HCT116 (cell line): ENCODE measurements around the gene FA2H. TPM values are rescaled to one million over a fixed set of nuclear protein-coding genes. Genes with fewer than 3 reads are reported as not detected.

ENCODE experiments used
- ATAC-seq: fragments of 200-7000 bp; cut with Tn5 transposase; 2 replicates; pipeline ENCODE4 v1.9.1; 2020; ENCODE audit warnings: mild to moderate bottlenecking, moderate library complexity
- BruUV-seq: library from RNA; stranded (reverse); fragments of 400-500 nt; replicated peaks from 2 replicates; lab custom pipeline; 2021; lab: Mats Ljungman, UMichigan
- CTCF ChIA-PET: fragments of 300-600 bp; sonication (Branson Sonifier 250); formaldehyde crosslinking; loops from one replicate; lab custom pipeline; 2021; ENCODE audit warnings: antibody characterized with exemption; lab: Charles Lee
- POLR2A ChIA-PET: fragments of 300-600, 350-600 bp; sonication (Branson Sonifier 250); formaldehyde crosslinking; loops from one replicate; lab custom pipeline; 2021; ENCODE audit warnings: antibody characterized with exemption; lab: Charles Lee
- RAD21 ChIA-PET, 2 experiments: fragments of 300-600 bp; sonication (Branson Sonifier 250); formaldehyde crosslinking; loops; one replicate each; lab custom pipeline; 2023; ENCODE audit warnings: low total read pairs in 2 of 2; ENCODE audit not compliant: uncharacterized antibody in 2 of 2, unreplicated experiment in 2 of 2, low non-redundant PET in 1 of 2; lab: Charles Lee
- DNase-seq: peaks from one replicate; pipeline ENCODE4 v3.0.0-alpha.2; 2010; ENCODE audit warnings: low read depth, low spot score
- H2AFZ ChIP-seq: fragments of 200-600 bp; shearing (Covaris generic), sonication (generic); 2 replicates; pipeline ENCODE4 v1.6.1; 2017; ENCODE audit warnings: low read depth, mixed run types, mixed read lengths, antibody characterized with exemption, low read length; ENCODE audit not compliant: poor library complexity, severe bottlenecking
- H3K27ac ChIP-seq: 2 replicates; pipeline ENCODE4 v1.5.1; 2012; ENCODE audit warnings: low read depth, low read length
- H3K27me3 ChIP-seq: fragments of 200-600 bp; sonication (generic); 2 replicates; pipeline ENCODE4 v1.6.1; 2016; ENCODE audit warnings: mixed run types, low read length, mixed read lengths; ENCODE audit not compliant: insufficient read depth
- H3K36me3 ChIP-seq, 2 experiments: fragments of 200-500 bp in 1 of 2; fragments of 200-600 bp in 1 of 2; sonication (Bioruptor generic) in 1 of 2; sonication (generic) in 1 of 2; 2 replicates each; pipeline versions ENCODE4 v1.5.1 to v1.6.1; 2014 to 2016; ENCODE audit warnings: low read length in 2 of 2, inconsistent platforms in 1 of 2, mixed read lengths in 1 of 2, mixed run types in 1 of 2; ENCODE audit not compliant: insufficient read depth in 2 of 2, control insufficient read depth in 1 of 2
- H3K4me1 ChIP-seq, 2 experiments: fragments of 200-600 bp in 1 of 2; sonication (generic) in 1 of 2; 2 replicates each; pipeline versions ENCODE4 v1.5.1 to v1.6.1; 2012 to 2017; ENCODE audit warnings: low read length in 2 of 2, inconsistent platforms in 1 of 2, mild to moderate bottlenecking in 1 of 2, mixed read lengths in 1 of 2, mixed run types in 1 of 2, moderate library complexity in 1 of 2; ENCODE audit not compliant: insufficient read depth in 2 of 2, control insufficient read depth in 1 of 2
- H3K4me2 ChIP-seq: fragments of 200-600 bp; sonication (generic); 2 replicates; pipeline ENCODE4 v1.6.1; 2017; ENCODE audit warnings: mixed run types, low read length, mixed read lengths
- H3K4me3 ChIP-seq, 2 experiments: fragments of 200-600 bp in 1 of 2; sonication (generic) in 1 of 2; replicated peaks in 1 of 2; 2 replicates each; pipeline ENCODE4 v1.5.1; 2011 to 2016; ENCODE audit warnings: low read length in 2 of 2, control low read depth in 1 of 2, low read depth in 1 of 2, mild to moderate bottlenecking in 1 of 2, mixed read lengths in 1 of 2, mixed run types in 1 of 2
- H3K79me2 ChIP-seq: fragments of 200-600 bp; sonication (generic); 2 replicates; pipeline ENCODE4 v1.6.1; 2017; ENCODE audit warnings: mild to moderate bottlenecking, mixed run types, low read length, moderate library complexity, mixed read lengths; ENCODE audit not compliant: insufficient read depth
- H3K9ac ChIP-seq: fragments of 200-600 bp; sonication (generic); 2 replicates; pipeline ENCODE4 v1.6.1; 2016; ENCODE audit warnings: low read length, mixed read lengths
- H3K9me2 ChIP-seq: fragments of 200-600 bp; sonication (generic), shearing (Covaris generic); 2 replicates; pipeline ENCODE4 v1.6.1; 2017; ENCODE audit warnings: mixed run types, mild to moderate bottlenecking, moderate library complexity; ENCODE audit not compliant: insufficient read depth
- H3K9me3 ChIP-seq, 2 experiments: fragments of 200-500 bp in 1 of 2; fragments of 200-600 bp in 1 of 2; sonication (Bioruptor generic) in 1 of 2; sonication (generic) in 1 of 2; 2 replicates each; pipeline ENCODE4 v1.6.1; 2014 to 2017; ENCODE audit warnings: low read length in 2 of 2, mixed read lengths in 2 of 2, inconsistent platforms in 1 of 2, low read depth in 1 of 2, mild to moderate bottlenecking in 1 of 2, mixed run types in 1 of 2, moderate library complexity in 1 of 2; ENCODE audit not compliant: control insufficient read depth in 1 of 2, insufficient read depth in 1 of 2
- H4K20me1 ChIP-seq: fragments of 200-600 bp; sonication (generic), shearing (Covaris generic); 2 replicates; pipeline ENCODE4 v1.6.1; 2017; ENCODE audit warnings: mixed run types, mild to moderate bottlenecking, moderate library complexity; ENCODE audit not compliant: insufficient read depth
- CBX3 ChIP-seq: IDR thresholded peaks from 2 replicates; pipeline ENCODE4 v1.6.1; 2012; ENCODE audit warnings: low read depth
- CEBPB ChIP-seq: IDR thresholded peaks from 2 replicates; pipeline ENCODE4 v1.6.1; 2012; ENCODE audit warnings: low read depth
- EGR1 ChIP-seq: IDR thresholded peaks from 2 replicates; pipeline ENCODE4 v1.6.1; 2012; ENCODE audit warnings: low read depth
- ELF1 ChIP-seq: IDR thresholded peaks from 2 replicates; pipeline ENCODE4 v1.6.1; 2012; ENCODE audit warnings: low read depth, borderline replicate concordance
- EZH2 ChIP-seq: fragments of 200-600 bp; sonication (generic); IDR thresholded peaks from 2 replicates; pipeline ENCODE4 v1.6.1; 2017; ENCODE audit warnings: antibody characterized with exemption, mixed run types
- FOSL1 ChIP-seq: IDR thresholded peaks from 2 replicates; pipeline ENCODE4 v1.6.1; 2012; ENCODE audit warnings: low read depth
- JUND ChIP-seq: IDR thresholded peaks from 2 replicates; pipeline ENCODE4 v1.6.1; 2012
- POLR2AphosphoS5 ChIP-seq: IDR thresholded peaks from 2 replicates; pipeline ENCODE4 v1.6.1; 2011; ENCODE audit warnings: mild to moderate bottlenecking, low read depth, low read length, moderate library complexity
- SIN3A ChIP-seq: IDR thresholded peaks from 2 replicates; pipeline ENCODE4 v1.6.1; 2012; ENCODE audit warnings: low read depth
- SP1 ChIP-seq: IDR thresholded peaks from 2 replicates; pipeline ENCODE4 v1.6.1; 2012; ENCODE audit warnings: low read depth
- TCF7L2 ChIP-seq: IDR thresholded peaks from 2 replicates; pipeline ENCODE4 v1.7.0; 2011; ENCODE audit warnings: borderline replicate concordance, inconsistent platforms; ENCODE audit not compliant: insufficient read depth, insufficient read length; ENCODE audit errors: extremely low read depth
- YY1 ChIP-seq: IDR thresholded peaks from 2 replicates; pipeline ENCODE4 v1.6.1; 2011; ENCODE audit warnings: low read length, low read depth, moderate library complexity, mild to moderate bottlenecking; ENCODE audit not compliant: insufficient replicate concordance; ENCODE audit errors: extremely low read depth
- ZFX ChIP-seq: fragments of 450-650 bp; IDR thresholded peaks from 2 replicates; pipeline ENCODE4 v1.6.1; 2017
- ZNF274 ChIP-seq: fragments of 200-500 bp; sonication (Bioruptor generic); IDR thresholded peaks from 2 replicates; pipeline ENCODE4 v1.6.1; 2014; ENCODE audit warnings: mild to moderate bottlenecking, low read depth, low read length, inconsistent platforms
- intact Hi-C: fragments of 100-400 bp; cut with micrococcal nuclease; formaldehyde crosslinking; loops from 2 replicates; pipeline ENCODE4 v1.10.0; 2022
- total RNA-seq: library from RNA; stranded (reverse); gene quantifications from one replicate; pipeline ENCODE4 v1.2.1, GENCODE V29; 2021; ENCODE audit not compliant: unreplicated experiment
- TF ChIP-seq, protein P1 (sequence below): IDR thresholded peaks from 2 replicates; pipeline ENCODE4 v1.6.1; 2011; ENCODE audit warnings: mild to moderate bottlenecking, low read length, moderate library complexity; ENCODE audit not compliant: insufficient replicate concordance; ENCODE audit errors: extremely low read depth
- TF ChIP-seq, protein P2 (sequence below): IDR thresholded peaks from 2 replicates; pipeline ENCODE4 v1.6.1; 2012; ENCODE audit warnings: low read depth
- TF ChIP-seq, protein P3 (sequence below), 3 experiments: fragments of 200-600 bp in 1 of 3; sonication (generic) in 1 of 3; IDR thresholded peaks in 2 of 3; conservative IDR thresholded peaks in 1 of 3; 2 replicates each; pipeline ENCODE4 v1.5.1; 2012 to 2017; ENCODE audit warnings: low read depth in 2 of 3, low read length in 2 of 3, antibody characterized with exemption in 1 of 3, borderline replicate concordance in 1 of 3, control low read depth in 1 of 3, mild to moderate bottlenecking in 1 of 3, mixed read lengths in 1 of 3, mixed run types in 1 of 3, moderate library complexity in 1 of 3; ENCODE audit not compliant: insufficient read depth in 1 of 3
- TF ChIP-seq, protein P4 (sequence below): IDR thresholded peaks from 2 replicates; pipeline ENCODE4 v1.6.1; 2012
- TF ChIP-seq, protein P5 (sequence below): IDR thresholded peaks from 2 replicates; pipeline ENCODE4 v1.6.1; 2012

Gene FA2H
- total RNA-seq, 1 experiment from 2014 or later = 11.1 TPM

DNA sequence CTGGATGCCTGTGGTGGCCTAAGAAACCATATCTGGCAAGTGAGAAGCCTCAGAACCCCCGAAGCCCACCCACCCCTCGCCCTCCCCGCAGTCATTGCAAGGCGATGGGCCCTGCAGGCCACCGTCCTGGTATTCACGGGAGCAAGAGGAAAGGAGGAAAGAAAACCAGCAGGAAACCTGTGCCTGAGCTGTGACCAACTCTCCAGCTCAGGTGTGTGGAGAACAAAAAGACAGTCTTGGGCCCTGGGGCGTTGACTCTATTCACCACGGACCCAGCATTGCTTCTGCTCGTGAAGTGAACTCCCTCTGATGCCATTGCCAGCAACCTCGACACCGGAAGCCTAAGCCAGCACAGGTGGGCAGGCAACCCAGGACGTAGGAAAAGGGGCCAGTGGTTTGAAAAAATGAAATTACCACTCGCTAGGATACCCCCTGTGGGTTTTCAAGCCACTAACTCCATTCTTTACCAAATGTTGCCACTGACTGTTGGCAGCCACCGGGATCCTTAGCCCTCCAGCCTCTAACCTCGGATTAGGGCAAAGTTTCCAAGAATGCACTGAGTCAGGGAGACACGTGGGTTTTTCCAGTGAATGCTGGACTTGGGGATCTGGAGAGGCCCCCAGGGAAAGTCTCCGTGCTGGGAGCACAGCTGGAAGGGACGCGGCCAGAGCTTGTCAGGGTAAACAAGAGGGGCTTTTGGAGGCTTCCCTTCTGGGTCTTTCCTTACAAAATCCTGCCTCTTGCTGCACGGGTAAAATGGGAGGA is 25.1 kb downstream of the FA2H start:
- H3K4me1 ChIP-seq = peaks cover 2 to 16% of the 10 kb centered on the region in 2 experiments; a peak in 3 of 4 replicates
- POLR2A ChIA-PET = interaction anchor here (1.2 kb wide), 1 partner anchor 11 kb away, joined by 3 read pairs; no protein-coding TSS in a partner anchor
- no peak for DNase-seq
- H3K36me3 ChIP-seq = no peaks in the 10 kb centered on the region
- no peak; the same call in 1 of the 2 replicates for ATAC-seq
- no peak overlapping the region for H3K4me3 ChIP-seq
- no TSS peak for BruUV-seq
- CTCF ChIA-PET = no interaction called here
- H3K79me2 ChIP-seq = no peaks in the 10 kb centered on the region
- intact Hi-C loops = no loop called here
- H4K20me1 ChIP-seq = no peaks in the 10 kb centered on the region
- TF ChIP-seq EGR1 (no peak), SP1 (no peak), JUND (no peak), YY1 (no peak), SIN3A (no peak), FOSL1 (no peak), ZFX (no peak), POLR2AphosphoS5 (no peak), CEBPB (no peak), ELF1 (no peak), CBX3 (no peak), ZNF274 (no peak), EZH2 (no peak), TCF7L2 (no peak)
- TF ChIP-seq, protein P1, sequence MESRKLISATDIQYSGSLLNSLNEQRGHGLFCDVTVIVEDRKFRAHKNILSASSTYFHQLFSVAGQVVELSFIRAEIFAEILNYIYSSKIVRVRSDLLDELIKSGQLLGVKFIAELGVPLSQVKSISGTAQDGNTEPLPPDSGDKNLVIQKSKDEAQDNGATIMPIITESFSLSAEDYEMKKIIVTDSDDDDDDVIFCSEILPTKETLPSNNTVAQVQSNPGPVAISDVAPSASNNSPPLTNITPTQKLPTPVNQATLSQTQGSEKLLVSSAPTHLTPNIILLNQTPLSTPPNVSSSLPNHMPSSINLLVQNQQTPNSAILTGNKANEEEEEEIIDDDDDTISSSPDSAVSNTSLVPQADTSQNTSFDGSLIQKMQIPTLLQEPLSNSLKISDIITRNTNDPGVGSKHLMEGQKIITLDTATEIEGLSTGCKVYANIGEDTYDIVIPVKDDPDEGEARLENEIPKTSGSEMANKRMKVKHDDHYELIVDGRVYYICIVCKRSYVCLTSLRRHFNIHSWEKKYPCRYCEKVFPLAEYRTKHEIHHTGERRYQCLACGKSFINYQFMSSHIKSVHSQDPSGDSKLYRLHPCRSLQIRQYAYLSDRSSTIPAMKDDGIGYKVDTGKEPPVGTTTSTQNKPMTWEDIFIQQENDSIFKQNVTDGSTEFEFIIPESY = no peak
- TF ChIP-seq, protein P2, sequence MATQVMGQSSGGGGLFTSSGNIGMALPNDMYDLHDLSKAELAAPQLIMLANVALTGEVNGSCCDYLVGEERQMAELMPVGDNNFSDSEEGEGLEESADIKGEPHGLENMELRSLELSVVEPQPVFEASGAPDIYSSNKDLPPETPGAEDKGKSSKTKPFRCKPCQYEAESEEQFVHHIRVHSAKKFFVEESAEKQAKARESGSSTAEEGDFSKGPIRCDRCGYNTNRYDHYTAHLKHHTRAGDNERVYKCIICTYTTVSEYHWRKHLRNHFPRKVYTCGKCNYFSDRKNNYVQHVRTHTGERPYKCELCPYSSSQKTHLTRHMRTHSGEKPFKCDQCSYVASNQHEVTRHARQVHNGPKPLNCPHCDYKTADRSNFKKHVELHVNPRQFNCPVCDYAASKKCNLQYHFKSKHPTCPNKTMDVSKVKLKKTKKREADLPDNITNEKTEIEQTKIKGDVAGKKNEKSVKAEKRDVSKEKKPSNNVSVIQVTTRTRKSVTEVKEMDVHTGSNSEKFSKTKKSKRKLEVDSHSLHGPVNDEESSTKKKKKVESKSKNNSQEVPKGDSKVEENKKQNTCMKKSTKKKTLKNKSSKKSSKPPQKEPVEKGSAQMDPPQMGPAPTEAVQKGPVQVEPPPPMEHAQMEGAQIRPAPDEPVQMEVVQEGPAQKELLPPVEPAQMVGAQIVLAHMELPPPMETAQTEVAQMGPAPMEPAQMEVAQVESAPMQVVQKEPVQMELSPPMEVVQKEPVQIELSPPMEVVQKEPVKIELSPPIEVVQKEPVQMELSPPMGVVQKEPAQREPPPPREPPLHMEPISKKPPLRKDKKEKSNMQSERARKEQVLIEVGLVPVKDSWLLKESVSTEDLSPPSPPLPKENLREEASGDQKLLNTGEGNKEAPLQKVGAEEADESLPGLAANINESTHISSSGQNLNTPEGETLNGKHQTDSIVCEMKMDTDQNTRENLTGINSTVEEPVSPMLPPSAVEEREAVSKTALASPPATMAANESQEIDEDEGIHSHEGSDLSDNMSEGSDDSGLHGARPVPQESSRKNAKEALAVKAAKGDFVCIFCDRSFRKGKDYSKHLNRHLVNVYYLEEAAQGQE = no peak
- TF ChIP-seq, protein P3, sequence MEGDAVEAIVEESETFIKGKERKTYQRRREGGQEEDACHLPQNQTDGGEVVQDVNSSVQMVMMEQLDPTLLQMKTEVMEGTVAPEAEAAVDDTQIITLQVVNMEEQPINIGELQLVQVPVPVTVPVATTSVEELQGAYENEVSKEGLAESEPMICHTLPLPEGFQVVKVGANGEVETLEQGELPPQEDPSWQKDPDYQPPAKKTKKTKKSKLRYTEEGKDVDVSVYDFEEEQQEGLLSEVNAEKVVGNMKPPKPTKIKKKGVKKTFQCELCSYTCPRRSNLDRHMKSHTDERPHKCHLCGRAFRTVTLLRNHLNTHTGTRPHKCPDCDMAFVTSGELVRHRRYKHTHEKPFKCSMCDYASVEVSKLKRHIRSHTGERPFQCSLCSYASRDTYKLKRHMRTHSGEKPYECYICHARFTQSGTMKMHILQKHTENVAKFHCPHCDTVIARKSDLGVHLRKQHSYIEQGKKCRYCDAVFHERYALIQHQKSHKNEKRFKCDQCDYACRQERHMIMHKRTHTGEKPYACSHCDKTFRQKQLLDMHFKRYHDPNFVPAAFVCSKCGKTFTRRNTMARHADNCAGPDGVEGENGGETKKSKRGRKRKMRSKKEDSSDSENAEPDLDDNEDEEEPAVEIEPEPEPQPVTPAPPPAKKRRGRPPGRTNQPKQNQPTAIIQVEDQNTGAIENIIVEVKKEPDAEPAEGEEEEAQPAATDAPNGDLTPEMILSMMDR (IDR thresholded peaks at IDR 0.05 in 2 of 3, conservative IDR thresholded peaks at IDR 0.05 in 1 of 3; ENCODE audit: borderline replicate concordance in 1 of 3, insufficient read depth in 1 of 3, low read depth in 2 of 3, low read length in 2 of 3) = no peak
- TF ChIP-seq, protein P4, sequence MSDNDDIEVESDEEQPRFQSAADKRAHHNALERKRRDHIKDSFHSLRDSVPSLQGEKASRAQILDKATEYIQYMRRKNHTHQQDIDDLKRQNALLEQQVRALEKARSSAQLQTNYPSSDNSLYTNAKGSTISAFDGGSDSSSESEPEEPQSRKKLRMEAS = no peak
- TF ChIP-seq, protein P5, sequence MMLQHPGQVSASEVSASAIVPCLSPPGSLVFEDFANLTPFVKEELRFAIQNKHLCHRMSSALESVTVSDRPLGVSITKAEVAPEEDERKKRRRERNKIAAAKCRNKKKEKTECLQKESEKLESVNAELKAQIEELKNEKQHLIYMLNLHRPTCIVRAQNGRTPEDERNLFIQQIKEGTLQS = no peak
- H3K9ac ChIP-seq = no peak overlapping the region
- no peaks in the 10 kb centered on the region for H3K9me2 ChIP-seq
- no peak overlapping the region for H3K4me2 ChIP-seq
- no peaks in the 10 kb centered on the region for H3K27me3 ChIP-seq
- no peaks in the 10 kb centered on the region for H3K9me3 ChIP-seq
- no peak overlapping the region for H2AFZ ChIP-seq
- RAD21 ChIA-PET = no interaction called here
- no peak overlapping the region for H3K27ac ChIP-seq
